Measurements from ENCODE around the gene RASGRP1.

Gene RASGRP1

GRCh38 chr15:38461066-38461833 lies 103.4 kb downstream of the RASGRP1 start:
- no peak for DNase-seq (ENCODE audit: extremely low read depth, insufficient read length)
- H3K27me3 ChIP-seq (replicated peaks; ENCODE audit: control insufficient read depth, insufficient read depth, low read length) = no peaks in the 10 kb centered on the region
- no peak overlapping the region for H3K4me3 ChIP-seq (replicated peaks; ENCODE audit: low read depth, low read length)
- peaks cover 2% of the 10 kb centered on the region for H3K36me3 ChIP-seq (ENCODE audit: control insufficient read depth, insufficient read depth, low read length)
- TF ChIP-seq CTCF (IDR thresholded peaks at IDR 0.05; ENCODE audit: insufficient read depth, low read length, poor library complexity, severe bottlenecking) = no peak

- no peak for DNase-seq (ENCODE audit: extremely low read depth, insufficient read length)
- Histone ChIP-seq H3K36me3 (ENCODE audit: control insufficient read depth, insufficient read depth, low read length) (peaks cover 2% of the 10 kb centered on the region), H3K4me3 (replicated peaks; ENCODE audit: low read depth, low read length) (no peak overlapping the region), H3K27me3 (replicated peaks; ENCODE audit: control insufficient read depth, insufficient read depth, low read length) (no peaks in the 10 kb centered on the region)
- no peak for TF ChIP-seq CTCF (IDR thresholded peaks at IDR 0.05; ENCODE audit: insufficient read depth, low read length, poor library complexity, severe bottlenecking)
These were observed 104.1 kb downstream of the RASGRP1 start for GRCh38 chr15:38460543-38460942.

GRCh38 chr15:38459480-38459879 lies 105.1 kb downstream of the RASGRP1 start:
- no peak overlapping the region for H3K4me3 ChIP-seq (replicated peaks; ENCODE audit: low read depth, low read length)
- H3K27me3 ChIP-seq (replicated peaks; ENCODE audit: control insufficient read depth, insufficient read depth, low read length) = no peaks in the 10 kb centered on the region
- no peak for DNase-seq (ENCODE audit: extremely low read depth, insufficient read length)
- no peak for TF ChIP-seq CTCF (IDR thresholded peaks at IDR 0.05; ENCODE audit: insufficient read depth, low read length, poor library complexity, severe bottlenecking)
- peaks cover 2% of the 10 kb centered on the region for H3K36me3 ChIP-seq (ENCODE audit: control insufficient read depth, insufficient read depth, low read length)

- DNase-seq (ENCODE audit: extremely low read depth, insufficient read length) = no peak
- TF ChIP-seq CTCF (IDR thresholded peaks at IDR 0.05; ENCODE audit: insufficient read depth, low read length, poor library complexity, severe bottlenecking) = no peak
- peaks cover 2% of the 10 kb centered on the region for H3K36me3 ChIP-seq (ENCODE audit: control insufficient read depth, insufficient read depth, low read length)
- no peaks in the 10 kb centered on the region for H3K27me3 ChIP-seq (replicated peaks; ENCODE audit: control insufficient read depth, insufficient read depth, low read length)
- no peak overlapping the region for H3K4me3 ChIP-seq (replicated peaks; ENCODE audit: low read depth, low read length)
These were observed 106.0 kb downstream of the RASGRP1 start for GRCh38 chr15:38458646-38459045.

GRCh38 chr15:38455092-38455491 lies 109.5 kb downstream of the RASGRP1 start:
- TF ChIP-seq CTCF (IDR thresholded peaks at IDR 0.05; ENCODE audit: insufficient read depth, low read length, poor library complexity, severe bottlenecking) = no peak
- Histone ChIP-seq H3K4me3 (replicated peaks; ENCODE audit: low read depth, low read length) (peak overlapping the region; percentile 95), H3K27me3 (replicated peaks; ENCODE audit: control insufficient read depth, insufficient read depth, low read length) (no peaks in the 10 kb centered on the region), H3K36me3 (ENCODE audit: control insufficient read depth, insufficient read depth, low read length) (peaks cover 2% of the 10 kb centered on the region)
- no peak for DNase-seq (ENCODE audit: extremely low read depth, insufficient read length)
